ENCODE data around the gene CBLB.

Gene CBLB

GRCh38 chr3:105774444-105775180 lies 94.2 kb downstream of the CBLB start:
- no peak for DNase-seq (ENCODE audit: extremely low read depth, low read depth)
- no peak for TF ChIP-seq CTCF (IDR thresholded peaks at IDR 0.05; ENCODE audit: low read depth, low read length, missing control alignments)
- H3K4me3 ChIP-seq (replicated peaks; ENCODE audit: low read depth, low read length) = no peak overlapping the region

- DNase-seq (ENCODE audit: extremely low read depth, low read depth) = no peak
- no peak overlapping the region for H3K4me3 ChIP-seq (replicated peaks; ENCODE audit: low read depth, low read length)
- no peak for TF ChIP-seq CTCF (IDR thresholded peaks at IDR 0.05; ENCODE audit: low read depth, low read length, missing control alignments)
These were observed 95.5 kb downstream of the CBLB start for GRCh38 chr3:105773291-105773690.

- no peak overlapping the region for H3K4me3 ChIP-seq (replicated peaks; ENCODE audit: low read depth, low read length)
- TF ChIP-seq CTCF (IDR thresholded peaks at IDR 0.05; ENCODE audit: low read depth, low read length, missing control alignments) = no peak
- DNase-seq (ENCODE audit: extremely low read depth, low read depth) = no peak
These were observed 96.2 kb downstream of the CBLB start for GRCh38 chr3:105772635-105773034.

- no peak for TF ChIP-seq CTCF (IDR thresholded peaks at IDR 0.05; ENCODE audit: low read depth, low read length, missing control alignments)
- H3K4me3 ChIP-seq (replicated peaks; ENCODE audit: low read depth, low read length) = no peak overlapping the region
- DNase-seq (ENCODE audit: extremely low read depth, low read depth) = no peak
These were observed 97.4 kb downstream of the CBLB start for GRCh38 chr3:105771392-105771791.

- no peak for DNase-seq (ENCODE audit: extremely low read depth, low read depth)
- TF ChIP-seq CTCF (IDR thresholded peaks at IDR 0.05; ENCODE audit: low read depth, low read length, missing control alignments) = no peak
- no peak overlapping the region for H3K4me3 ChIP-seq (replicated peaks; ENCODE audit: low read depth, low read length)
These were observed 98.4 kb downstream of the CBLB start for GRCh38 chr3:105770410-105770809.

- H3K4me3 ChIP-seq (replicated peaks; ENCODE audit: low read depth, low read length) = no peak overlapping the region
- TF ChIP-seq CTCF (IDR thresholded peaks at IDR 0.05; ENCODE audit: low read depth, low read length, missing control alignments) = no peak
- no peak for DNase-seq (ENCODE audit: extremely low read depth, low read depth)
These were observed 101.0 kb downstream of the CBLB start for GRCh38 chr3:105767776-105768175.

- no peak for DNase-seq (ENCODE audit: extremely low read depth, low read depth)
These were observed 101.6 kb downstream of the CBLB start for GRCh38 chr3:105767216-105767615.

More at GRCh38 chr3:105767216-105767615, 101.6 kb downstream of the CBLB start:
- TF ChIP-seq CTCF (IDR thresholded peaks at IDR 0.05; ENCODE audit: low read depth, low read length, missing control alignments) = no peak
- H3K4me3 ChIP-seq (replicated peaks; ENCODE audit: low read depth, low read length) = no peak overlapping the region
